PFSK-1 (cell line): ENCODE data around the gene EFNA5.

Experiments used
- POLR2AphosphoS5 ChIP-seq: IDR thresholded peaks from 2 replicates; pipeline ENCODE4 v1.6.1; 2012; ENCODE audit warnings: low read depth, mild to moderate bottlenecking, control low read depth, low read length, moderate library complexity
- SIN3A ChIP-seq: IDR thresholded peaks from 2 replicates; pipeline ENCODE4 v1.6.1; 2012; ENCODE audit warnings: mild to moderate bottlenecking, low read length, moderate library complexity, borderline replicate concordance; ENCODE audit not compliant: insufficient read depth
- TF ChIP-seq, protein P1 (sequence below), 2 experiments: IDR thresholded peaks; 2 replicates each; pipeline versions ENCODE4 v1.6.1 to v1.8.0; 2011 to 2012; ENCODE audit warnings: low read depth in 2 of 2, low read length in 2 of 2, control low read depth in 1 of 2, inconsistent platforms in 1 of 2, mild to moderate bottlenecking in 1 of 2, moderate library complexity in 1 of 2; ENCODE audit not compliant: insufficient read depth in 1 of 2

DNA sequence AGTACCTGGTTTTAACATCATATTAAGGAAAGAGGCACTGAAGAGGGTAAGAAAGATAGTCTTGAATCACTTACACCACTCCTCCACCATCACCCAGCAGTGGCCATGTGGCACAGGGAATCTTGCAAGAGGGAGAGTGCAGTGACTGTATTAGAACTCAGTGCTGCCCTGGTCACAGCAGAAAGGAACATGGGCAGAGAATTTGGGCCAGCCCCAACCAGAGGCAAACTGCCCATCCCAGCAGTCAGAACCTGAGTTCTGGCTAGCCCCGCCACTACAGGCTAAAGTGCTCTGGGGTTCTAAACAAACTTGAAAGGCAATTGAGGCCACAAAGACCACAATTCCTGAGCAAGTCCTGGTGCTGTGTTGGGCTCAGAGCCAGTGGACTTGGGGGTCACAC is 16.7 kb upstream of the EFNA5 start:
- TF ChIP-seq POLR2AphosphoS5 (no peak), SIN3A (no peak)
- TF ChIP-seq, protein P1, sequence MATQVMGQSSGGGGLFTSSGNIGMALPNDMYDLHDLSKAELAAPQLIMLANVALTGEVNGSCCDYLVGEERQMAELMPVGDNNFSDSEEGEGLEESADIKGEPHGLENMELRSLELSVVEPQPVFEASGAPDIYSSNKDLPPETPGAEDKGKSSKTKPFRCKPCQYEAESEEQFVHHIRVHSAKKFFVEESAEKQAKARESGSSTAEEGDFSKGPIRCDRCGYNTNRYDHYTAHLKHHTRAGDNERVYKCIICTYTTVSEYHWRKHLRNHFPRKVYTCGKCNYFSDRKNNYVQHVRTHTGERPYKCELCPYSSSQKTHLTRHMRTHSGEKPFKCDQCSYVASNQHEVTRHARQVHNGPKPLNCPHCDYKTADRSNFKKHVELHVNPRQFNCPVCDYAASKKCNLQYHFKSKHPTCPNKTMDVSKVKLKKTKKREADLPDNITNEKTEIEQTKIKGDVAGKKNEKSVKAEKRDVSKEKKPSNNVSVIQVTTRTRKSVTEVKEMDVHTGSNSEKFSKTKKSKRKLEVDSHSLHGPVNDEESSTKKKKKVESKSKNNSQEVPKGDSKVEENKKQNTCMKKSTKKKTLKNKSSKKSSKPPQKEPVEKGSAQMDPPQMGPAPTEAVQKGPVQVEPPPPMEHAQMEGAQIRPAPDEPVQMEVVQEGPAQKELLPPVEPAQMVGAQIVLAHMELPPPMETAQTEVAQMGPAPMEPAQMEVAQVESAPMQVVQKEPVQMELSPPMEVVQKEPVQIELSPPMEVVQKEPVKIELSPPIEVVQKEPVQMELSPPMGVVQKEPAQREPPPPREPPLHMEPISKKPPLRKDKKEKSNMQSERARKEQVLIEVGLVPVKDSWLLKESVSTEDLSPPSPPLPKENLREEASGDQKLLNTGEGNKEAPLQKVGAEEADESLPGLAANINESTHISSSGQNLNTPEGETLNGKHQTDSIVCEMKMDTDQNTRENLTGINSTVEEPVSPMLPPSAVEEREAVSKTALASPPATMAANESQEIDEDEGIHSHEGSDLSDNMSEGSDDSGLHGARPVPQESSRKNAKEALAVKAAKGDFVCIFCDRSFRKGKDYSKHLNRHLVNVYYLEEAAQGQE (IDR thresholded peaks at IDR 0.05; ENCODE audit: insufficient read depth in 1 of 2, low read depth in 2 of 2, low read length in 2 of 2): no peak
